ENCODE results near the gene PPP6R3.

PPP6R3 gene

DNA sequence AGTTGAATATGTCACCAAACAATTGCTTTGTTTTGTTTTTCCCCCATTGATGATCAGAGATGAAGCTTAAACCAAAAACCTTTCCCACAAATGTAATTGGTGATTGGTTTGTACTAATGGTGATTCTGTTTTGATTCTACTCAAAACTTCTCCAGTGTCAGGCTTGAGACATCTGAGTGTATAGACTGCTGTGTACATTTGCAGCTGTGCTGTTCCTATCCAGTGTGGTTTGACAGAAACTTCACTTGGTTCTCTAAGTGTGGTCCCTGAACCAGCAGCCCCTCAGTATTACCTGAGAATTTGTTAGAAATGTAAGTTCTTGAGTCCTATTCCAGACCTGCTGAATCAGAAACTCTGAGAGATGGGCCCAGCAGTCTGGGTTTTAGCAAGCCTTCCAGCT lies 84.8 kb downstream of the PPP6R3 start:
- TF ChIP-seq, protein P1, sequence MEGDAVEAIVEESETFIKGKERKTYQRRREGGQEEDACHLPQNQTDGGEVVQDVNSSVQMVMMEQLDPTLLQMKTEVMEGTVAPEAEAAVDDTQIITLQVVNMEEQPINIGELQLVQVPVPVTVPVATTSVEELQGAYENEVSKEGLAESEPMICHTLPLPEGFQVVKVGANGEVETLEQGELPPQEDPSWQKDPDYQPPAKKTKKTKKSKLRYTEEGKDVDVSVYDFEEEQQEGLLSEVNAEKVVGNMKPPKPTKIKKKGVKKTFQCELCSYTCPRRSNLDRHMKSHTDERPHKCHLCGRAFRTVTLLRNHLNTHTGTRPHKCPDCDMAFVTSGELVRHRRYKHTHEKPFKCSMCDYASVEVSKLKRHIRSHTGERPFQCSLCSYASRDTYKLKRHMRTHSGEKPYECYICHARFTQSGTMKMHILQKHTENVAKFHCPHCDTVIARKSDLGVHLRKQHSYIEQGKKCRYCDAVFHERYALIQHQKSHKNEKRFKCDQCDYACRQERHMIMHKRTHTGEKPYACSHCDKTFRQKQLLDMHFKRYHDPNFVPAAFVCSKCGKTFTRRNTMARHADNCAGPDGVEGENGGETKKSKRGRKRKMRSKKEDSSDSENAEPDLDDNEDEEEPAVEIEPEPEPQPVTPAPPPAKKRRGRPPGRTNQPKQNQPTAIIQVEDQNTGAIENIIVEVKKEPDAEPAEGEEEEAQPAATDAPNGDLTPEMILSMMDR (IDR thresholded peaks at IDR 0.05; ENCODE audit: extremely low read depth, insufficient read depth, missing control alignments) = no peak
- in situ Hi-C loops (cut with MboI; ENCODE audit: low pct_unique_long_range_greater_than_20kb, low sequenced_read_pairs, unreplicated experiment) = no loop called here
- no peak for DNase-seq (ENCODE audit: low spot score)

DNA sequence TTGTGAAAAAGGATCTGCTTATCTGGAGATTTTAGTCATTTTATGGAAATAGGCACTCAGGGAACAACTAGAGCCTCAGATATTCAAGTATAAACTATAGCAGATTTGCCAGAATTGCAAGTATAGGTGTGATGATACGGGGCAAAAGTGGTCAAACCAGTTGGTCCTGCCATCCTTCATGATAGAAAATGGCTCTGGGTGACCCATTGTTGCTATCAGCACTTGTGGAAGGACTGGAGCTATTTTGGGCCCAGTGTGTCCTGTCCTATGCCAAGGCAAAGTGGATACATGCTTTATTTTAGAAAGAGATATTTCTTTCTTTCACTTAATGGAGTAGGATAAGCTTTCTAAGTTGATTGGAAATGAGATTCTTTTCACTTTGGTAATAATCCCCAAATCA lies 85.2 kb downstream of the PPP6R3 start:
- in situ Hi-C loops (cut with MboI; ENCODE audit: low pct_unique_long_range_greater_than_20kb, low sequenced_read_pairs, unreplicated experiment) = no loop called here
- no peak for DNase-seq (ENCODE audit: low spot score)
- TF ChIP-seq, protein P1 (IDR thresholded peaks at IDR 0.05; ENCODE audit: extremely low read depth, insufficient read depth, missing control alignments) = no peak

DNA sequence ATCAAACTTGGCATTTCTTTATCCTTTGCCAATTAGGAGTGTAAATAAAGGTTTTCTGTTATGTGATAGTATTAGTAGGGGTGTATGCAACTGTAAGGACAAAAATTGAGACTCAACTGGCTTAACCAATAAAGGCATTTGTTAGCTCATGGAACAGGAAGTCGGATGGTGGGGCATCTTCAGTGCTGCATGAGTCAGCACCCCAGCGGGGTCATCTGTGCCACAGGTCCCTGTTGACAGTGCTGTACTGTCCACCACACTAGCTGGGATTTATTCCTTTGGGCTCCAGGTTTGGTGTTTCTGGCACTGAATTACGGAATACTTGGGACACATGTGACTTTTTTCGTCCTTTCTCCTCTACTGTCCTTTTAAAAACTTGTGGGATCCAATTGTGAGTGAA lies 86.0 kb downstream of the PPP6R3 start:
- TF ChIP-seq, protein P1 (IDR thresholded peaks at IDR 0.05; ENCODE audit: extremely low read depth, insufficient read depth, missing control alignments) = no peak
- DNase-seq (ENCODE audit: low spot score) = no peak
- in situ Hi-C loops (cut with MboI; ENCODE audit: low pct_unique_long_range_greater_than_20kb, low sequenced_read_pairs, unreplicated experiment) = no loop called here

DNA sequence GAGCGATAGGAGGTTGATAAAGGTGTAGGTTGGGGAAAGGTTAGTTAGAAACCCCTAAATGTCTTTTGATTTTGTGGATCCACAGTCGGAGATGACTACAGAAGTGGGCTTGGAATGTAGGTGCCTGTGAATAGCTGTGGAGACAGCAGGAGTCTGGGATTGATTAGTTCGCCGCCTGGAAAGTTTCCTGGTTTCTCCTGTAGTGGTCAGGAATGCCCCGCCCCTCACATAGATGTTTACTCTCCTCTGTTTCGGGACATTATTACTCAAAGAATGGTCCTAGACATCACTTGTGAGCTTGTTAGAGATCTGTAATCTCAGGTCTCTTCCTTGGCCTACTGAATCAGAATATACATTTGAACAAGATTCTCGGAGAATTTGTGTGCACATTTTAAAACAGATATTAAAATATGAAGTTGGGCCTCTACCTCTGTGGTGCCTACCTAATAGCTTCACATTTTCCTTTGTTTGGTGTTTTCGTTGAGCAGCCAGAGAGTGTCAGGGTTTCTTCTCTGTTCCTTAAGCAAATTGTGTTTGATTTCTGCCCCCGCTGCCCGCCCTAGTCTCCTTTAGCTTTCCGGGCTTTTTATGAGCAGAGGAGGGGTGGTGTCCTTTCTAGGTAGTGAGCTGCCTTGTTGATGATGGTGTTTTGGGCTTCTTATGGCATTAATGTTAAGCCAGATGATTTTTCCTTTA lies 89.4 kb downstream of the PPP6R3 start:
- no peak for DNase-seq (ENCODE audit: low spot score)
- TF ChIP-seq, protein P1 (IDR thresholded peaks at IDR 0.05; ENCODE audit: extremely low read depth, insufficient read depth, missing control alignments) = no peak
- in situ Hi-C loops (cut with MboI; ENCODE audit: low pct_unique_long_range_greater_than_20kb, low sequenced_read_pairs, unreplicated experiment) = no loop called here

DNA sequence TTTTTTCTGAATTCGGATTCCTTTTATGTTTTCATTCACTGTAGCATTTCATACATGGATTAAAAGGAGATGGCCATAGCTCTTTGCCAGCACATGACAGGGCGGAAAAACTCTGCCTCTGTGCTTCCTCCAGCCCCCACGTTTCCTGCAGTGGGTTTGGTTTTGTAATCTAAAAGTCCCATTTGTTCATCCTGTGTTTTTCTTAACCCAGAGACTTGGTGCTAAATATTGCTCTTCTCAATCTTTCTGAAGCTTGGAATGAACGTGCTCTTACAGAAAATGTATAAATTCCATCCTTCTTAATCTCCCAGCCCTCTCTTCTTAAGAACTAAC lies 89.9 kb downstream of the PPP6R3 start:
- DNase-seq (ENCODE audit: low spot score) = no peak
- in situ Hi-C loops (cut with MboI; ENCODE audit: low pct_unique_long_range_greater_than_20kb, low sequenced_read_pairs, unreplicated experiment) = no loop called here
- TF ChIP-seq, protein P1 (IDR thresholded peaks at IDR 0.05; ENCODE audit: extremely low read depth, insufficient read depth, missing control alignments) = no peak

DNA sequence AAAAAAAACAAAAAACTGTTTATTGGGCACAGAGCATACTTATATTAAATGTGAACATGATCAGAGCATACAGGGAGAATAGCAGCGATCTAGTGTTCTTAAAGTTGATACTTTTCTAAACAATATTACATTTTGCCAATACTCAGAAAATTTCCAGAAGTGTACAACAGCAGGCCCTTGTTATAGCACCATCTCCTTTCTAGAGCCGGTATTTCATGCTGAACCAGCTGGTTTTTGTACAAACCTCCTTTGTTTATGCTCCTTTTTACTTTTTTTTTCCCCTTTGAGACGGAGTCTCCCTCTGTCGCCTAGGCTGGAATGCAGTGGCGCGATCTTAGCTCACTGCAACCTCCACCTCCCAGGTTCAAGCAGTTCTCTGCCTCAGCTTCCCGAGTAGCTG lies 90.7 kb downstream of the PPP6R3 start:
- TF ChIP-seq, protein P1 (IDR thresholded peaks at IDR 0.05; ENCODE audit: extremely low read depth, insufficient read depth, missing control alignments) = no peak
- in situ Hi-C loops (cut with MboI; ENCODE audit: low pct_unique_long_range_greater_than_20kb, low sequenced_read_pairs, unreplicated experiment) = no loop called here
- no peak for DNase-seq (ENCODE audit: low spot score)

All from GM13977 (cell line).